NCI-H345 treated with DMSO at 0.1 percent for 48 hours (cell line): Measurements from ENCODE around the gene POFUT1.

Experiments used
- DNase-seq: peaks from one replicate; lab custom pipeline; 2025; ENCODE audit not compliant: unreplicated experiment; lab: John Stamatoyannopoulos, UW

The POFUT1 gene

DNA sequence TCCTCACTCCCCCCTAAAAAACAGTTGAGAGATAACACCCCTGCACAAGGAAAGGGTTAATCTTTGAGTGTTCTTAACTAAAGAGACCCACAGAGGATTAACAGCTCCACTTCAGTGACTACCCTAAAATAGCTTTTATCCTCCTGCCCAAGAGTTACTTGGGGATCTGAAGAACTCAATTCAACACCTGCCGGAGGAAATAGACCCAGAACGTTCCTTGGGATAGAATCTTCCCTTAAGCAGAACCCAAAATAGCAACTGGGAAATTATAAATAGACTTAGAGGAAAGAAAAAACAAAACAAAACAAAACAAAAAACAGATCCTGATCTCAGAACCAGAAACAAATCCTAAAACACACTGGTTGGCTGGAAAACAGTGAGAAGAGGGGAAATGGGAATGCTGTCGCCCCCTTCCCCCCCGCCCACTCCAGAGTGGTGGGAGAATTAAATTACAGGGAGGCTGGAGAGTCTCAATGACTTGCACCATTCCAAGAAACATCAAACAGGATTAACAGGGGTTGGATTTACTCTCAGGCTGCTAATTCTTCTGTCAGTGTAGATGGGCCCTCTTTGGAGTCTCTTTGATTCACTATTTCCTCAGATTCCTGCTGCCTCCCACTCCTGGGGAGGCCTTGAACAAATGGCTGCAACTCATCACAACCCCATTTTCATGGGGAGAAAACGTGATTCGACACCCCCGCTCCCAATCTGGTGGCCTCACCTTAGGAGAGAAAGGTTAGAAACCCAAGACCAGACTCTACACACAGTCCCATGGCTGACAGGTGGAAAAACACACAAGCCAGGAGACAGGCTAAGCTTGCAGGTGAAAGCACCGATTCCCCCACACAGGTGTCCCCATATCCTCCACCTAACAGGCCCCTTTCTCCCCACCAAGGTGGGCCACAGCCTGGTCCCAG, 1.6 kb upstream of the POFUT1 start:
- no peak for DNase-seq

DNA sequence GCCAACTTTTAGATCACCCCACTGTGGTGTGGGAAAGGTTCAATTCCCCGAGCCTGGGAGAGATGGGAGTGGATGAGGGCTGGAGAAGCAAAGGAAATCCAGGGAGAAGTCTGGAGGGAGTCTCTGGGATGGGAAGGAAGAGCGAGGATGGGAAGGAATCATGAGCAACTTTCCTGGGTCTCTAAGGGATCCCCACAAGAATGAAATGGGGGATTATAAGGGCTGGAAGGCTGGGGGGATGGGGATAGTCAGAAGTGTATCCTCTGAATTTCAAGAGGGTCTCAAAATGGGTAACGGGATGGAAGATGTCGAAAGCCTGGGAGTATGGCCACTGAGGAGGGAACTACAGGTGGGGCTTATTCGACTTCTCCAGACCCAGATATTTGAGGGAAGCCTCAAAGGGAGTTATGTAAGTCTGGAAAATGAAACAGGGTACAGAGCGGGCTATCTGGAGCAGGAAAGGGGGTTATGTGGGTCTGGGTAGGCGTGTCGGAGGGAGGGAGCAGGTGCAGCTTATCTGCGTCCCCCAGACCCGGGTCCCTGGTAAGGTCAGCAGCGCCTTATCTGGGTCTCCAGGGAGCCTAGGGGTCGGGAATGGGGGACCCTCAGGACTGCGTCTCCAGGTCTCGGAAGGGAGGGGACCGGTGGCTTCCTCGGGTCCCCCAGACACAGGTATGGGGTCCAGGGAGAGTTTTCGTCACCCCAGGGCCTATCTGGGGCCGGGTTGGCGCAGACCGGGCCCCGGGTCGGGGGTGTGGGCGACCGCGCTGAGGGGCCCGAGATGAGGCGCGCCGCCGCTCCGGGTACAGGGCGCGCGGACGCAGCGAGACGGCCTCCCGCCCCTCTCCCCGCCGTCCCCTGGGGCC, 687 bp upstream of the POFUT1 start:
- DNase-seq, result no peak

- no peak for DNase-seq
These were observed 947 bp downstream of the POFUT1 start for GRCh38 chr20:32208499-32209154.

GRCh38 chr20:32209850-32210605, 2.3 kb downstream of the POFUT1 start:
- no peak for DNase-seq

GRCh38 chr20:32213870-32214269, 6.2 kb downstream of the POFUT1 start:
- no peak for DNase-seq

GRCh38 chr20:32215147-32215546, 7.5 kb downstream of the POFUT1 start:
- DNase-seq, result no peak

DNA sequence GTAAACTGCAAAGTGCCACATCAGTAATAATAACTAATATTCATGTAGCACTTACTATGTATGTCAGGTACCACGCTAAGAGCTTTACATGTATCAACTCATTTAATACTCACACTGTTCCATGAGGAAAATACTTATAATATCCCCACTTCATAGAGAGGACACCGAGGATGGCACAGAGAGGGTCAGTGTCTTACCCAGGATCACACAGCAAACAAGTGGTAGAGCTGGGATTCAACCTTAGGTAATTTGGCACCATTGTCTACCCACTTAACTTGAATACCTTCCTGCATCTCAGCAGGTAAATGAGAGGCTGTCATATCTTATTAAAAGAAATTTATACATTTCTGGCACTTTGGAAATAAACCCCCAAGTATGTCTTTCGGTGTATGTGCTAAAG, 8.0 kb downstream of the POFUT1 start:
- no peak for DNase-seq

- no peak for DNase-seq
These were observed 8.8 kb downstream of the POFUT1 start for GRCh38 chr20:32216179-32217142.

DNA sequence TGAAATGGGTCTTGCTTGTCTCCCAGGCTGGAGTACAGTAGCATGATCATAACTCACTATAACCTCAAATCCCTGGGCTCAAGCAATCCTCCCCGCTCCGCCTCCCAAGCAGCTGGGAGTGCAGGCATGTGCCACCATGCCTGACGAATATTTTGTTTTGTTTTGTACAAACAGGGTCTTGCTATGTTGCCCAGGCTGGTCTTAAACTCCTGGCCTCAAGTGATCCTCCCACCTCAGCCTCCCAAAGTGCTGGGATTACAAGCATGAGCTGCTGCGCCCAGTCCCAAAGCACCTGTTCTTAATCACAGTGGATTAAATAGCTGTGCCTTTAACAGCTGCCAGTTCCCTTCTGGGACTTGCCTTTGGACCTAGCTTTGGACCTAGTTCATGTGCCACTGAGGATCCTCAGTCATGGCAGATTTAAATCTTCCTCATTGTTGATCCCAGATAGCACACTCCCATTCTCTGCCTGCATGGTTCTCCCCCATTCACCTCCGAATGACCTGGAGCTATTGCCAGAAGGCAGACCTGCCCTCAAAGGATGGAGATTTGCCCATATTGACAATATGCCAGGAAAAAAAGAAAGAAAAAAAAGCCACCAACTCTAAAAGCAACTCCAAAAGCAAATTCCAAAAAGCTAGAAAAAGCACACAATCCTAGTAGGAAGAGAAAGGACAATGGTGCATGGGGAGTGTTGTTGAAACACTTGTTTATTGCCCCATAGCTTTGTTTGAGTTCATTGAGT, 10.6 kb downstream of the POFUT1 start:
- DNase-seq, result no peak

DNA sequence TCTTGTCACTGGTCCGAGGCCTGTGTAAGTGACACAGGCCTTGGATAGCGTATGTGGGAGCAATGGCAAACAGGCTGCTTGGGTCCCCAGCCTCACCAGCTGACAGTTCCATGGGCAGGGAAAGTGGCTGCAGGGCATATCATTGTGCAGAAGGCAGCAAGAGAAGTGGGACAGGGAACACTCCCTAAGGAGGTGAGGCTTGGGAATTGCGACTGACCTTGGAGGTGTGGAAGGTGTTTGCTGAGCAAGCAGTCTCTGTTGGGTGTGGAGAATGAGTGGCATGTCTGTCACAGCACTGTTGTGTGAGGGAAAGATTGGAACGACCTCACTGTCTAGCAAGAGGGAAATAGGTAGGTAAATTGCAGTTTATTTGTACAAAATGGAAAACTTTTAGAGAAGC, 16.8 kb downstream of the POFUT1 start:
- no peak for DNase-seq

GRCh38 chr20:32226391-32226790, 18.7 kb downstream of the POFUT1 start:
- DNase-seq, result no peak

- no peak for DNase-seq
These were observed 19.6 kb downstream of the POFUT1 start for GRCh38 chr20:32227306-32227705.

- DNase-seq, result no peak
These were observed 20.3 kb downstream of the POFUT1 start for GRCh38 chr20:32227744-32228688.

- DNase-seq, result no peak
These were observed 21.6 kb downstream of the POFUT1 start for GRCh38 chr20:32229251-32229747.

DNA sequence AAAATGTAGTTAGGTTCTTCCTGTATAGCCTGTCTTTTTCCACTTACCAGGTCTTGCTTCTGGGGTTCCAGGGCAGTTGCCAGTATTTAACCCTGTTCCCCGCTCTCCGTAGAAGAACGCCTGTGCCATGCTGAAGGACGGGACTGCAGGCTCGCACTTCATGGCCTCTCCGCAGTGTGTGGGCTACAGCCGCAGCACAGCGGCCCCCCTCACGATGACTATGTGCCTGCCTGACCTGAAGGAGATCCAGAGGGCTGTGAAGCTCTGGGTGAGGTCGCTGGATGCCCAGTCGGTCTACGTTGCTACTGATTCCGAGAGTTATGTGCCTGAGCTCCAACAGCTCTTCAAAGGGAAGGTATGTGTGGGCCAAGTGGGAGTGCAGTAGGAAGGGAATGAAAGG, 23.0 kb downstream of the POFUT1 start:
- DNase-seq, result no peak

GRCh38 chr20:32231245-32231644, 23.6 kb downstream of the POFUT1 start:
- DNase-seq, result no peak

GRCh38 chr20:32231847-32232246, 24.2 kb downstream of the POFUT1 start:
- no peak for DNase-seq
